Measurements from ENCODE around the gene CDH22.

Gene CDH22

DNA sequence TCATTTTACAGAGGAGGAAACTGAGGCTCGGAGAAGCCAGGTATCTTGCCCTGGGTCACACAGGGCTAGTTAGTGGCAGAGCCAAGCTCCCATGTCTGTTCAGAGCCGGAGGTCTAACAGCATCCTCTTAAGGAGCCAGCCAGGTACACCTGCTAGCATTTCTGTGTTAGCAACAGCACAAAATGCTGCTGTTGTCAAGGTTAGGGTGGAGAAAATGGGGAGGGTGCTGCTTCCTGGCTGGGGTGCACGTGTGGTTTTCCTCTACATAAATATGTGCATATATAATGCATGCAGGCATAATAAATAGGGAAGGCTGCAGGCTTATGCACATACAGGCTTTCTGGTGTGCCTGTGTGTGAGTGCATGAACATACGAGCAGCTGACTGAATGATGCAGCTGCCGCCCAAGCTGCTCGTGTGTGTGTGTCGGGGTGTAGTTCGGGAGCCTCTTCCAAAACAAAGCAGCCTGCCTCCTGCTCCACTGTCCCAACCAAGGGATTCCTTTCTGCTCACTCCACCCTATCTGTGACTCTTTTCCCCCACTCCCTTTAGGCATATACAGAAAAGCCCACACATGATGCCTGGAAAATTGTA is 103.6 kb downstream of the CDH22 start:
- Histone ChIP-seq H3K27ac (ENCODE audit: low read depth, low read length) (no peak overlapping the region), H3K27me3 (ENCODE audit: insufficient read depth, low read length, poor library complexity) (no peaks in the 10 kb centered on the region), H4K5ac (ENCODE audit: low read length) (no peak overlapping the region), H3K23ac (ENCODE audit: low read length) (no peak overlapping the region), H3K4me1 (ENCODE audit: control insufficient read depth, low read depth, low read length) (no peaks in the 10 kb centered on the region), H3K79me1 (ENCODE audit: low read length) (no peaks in the 10 kb centered on the region), H2AK5ac (ENCODE audit: low read length) (no peak overlapping the region), H3K4ac (ENCODE audit: low read depth, low read length) (no peak overlapping the region), H3K79me2 (ENCODE audit: control insufficient read depth, insufficient read depth, low read length) (no peaks in the 10 kb centered on the region), H3K56ac (ENCODE audit: low read length) (no peak overlapping the region), H3K4me3 (ENCODE audit: low read length) (no peak overlapping the region), H3K18ac (ENCODE audit: low read length) (no peak overlapping the region), H4K8ac (ENCODE audit: low read depth, low read length) (no peak overlapping the region), H2BK120ac (ENCODE audit: low read depth, low read length) (no peak overlapping the region), H3K9ac (ENCODE audit: low read length) (no peak overlapping the region), H3K4me2 (ENCODE audit: low read length) (no peak overlapping the region), H2BK5ac (ENCODE audit: low read length) (no peak overlapping the region), H2BK15ac (replicated peaks; ENCODE audit: low read depth) (no peak overlapping the region), H3K36me3 (ENCODE audit: control insufficient read depth, insufficient read depth, low read length) (no peaks in the 10 kb centered on the region)
- no CpG with 5 or more reads among the region's 8 CpGs for WGBS (ENCODE audit: extremely low coverage, insufficient coverage, low lambda C conversion rate)
- DNase-seq: no peak

DNA sequence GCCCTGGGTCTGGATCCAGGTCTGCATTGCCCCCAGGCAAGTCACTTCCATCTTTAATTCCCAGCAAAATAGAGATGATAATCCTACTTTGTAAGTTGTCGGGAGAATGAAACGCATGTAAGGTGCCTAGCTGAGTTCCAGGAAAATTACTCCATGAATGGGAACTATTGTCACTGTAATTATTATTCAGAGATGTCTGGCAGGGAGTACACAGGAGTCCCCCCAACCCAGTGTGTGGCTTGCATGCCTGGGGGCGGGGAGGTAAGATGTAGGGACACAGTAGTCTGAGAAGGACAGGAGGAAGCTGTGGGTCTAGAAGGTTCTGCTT is 104.8 kb downstream of the CDH22 start:
- Histone ChIP-seq H2BK5ac (ENCODE audit: low read length) (no peak overlapping the region), H3K23ac (ENCODE audit: low read length) (no peak overlapping the region), H3K4me1 (ENCODE audit: control insufficient read depth, low read depth, low read length) (no peaks in the 10 kb centered on the region), H3K4ac (ENCODE audit: low read depth, low read length) (no peak overlapping the region), H3K79me2 (ENCODE audit: control insufficient read depth, insufficient read depth, low read length) (no peaks in the 10 kb centered on the region), H4K8ac (ENCODE audit: low read depth, low read length) (no peak overlapping the region), H3K27ac (ENCODE audit: low read depth, low read length) (no peak overlapping the region), H3K79me1 (ENCODE audit: low read length) (no peaks in the 10 kb centered on the region), H2BK120ac (ENCODE audit: low read depth, low read length) (no peak overlapping the region), H2AK5ac (ENCODE audit: low read length) (no peak overlapping the region), H3K36me3 (ENCODE audit: control insufficient read depth, insufficient read depth, low read length) (no peaks in the 10 kb centered on the region), H2BK15ac (replicated peaks; ENCODE audit: low read depth) (no peak overlapping the region), H3K27me3 (ENCODE audit: insufficient read depth, low read length, poor library complexity) (no peaks in the 10 kb centered on the region), H3K56ac (ENCODE audit: low read length) (no peak overlapping the region), H3K4me3 (ENCODE audit: low read length) (no peak overlapping the region), H4K5ac (ENCODE audit: low read length) (no peak overlapping the region), H3K18ac (ENCODE audit: low read length) (no peak overlapping the region), H3K9ac (ENCODE audit: low read length) (no peak overlapping the region), H3K4me2 (ENCODE audit: low read length) (no peak overlapping the region)
- DNase-seq: no peak
- no CpG with 5 or more reads among the region's 3 CpGs for WGBS (ENCODE audit: extremely low coverage, insufficient coverage, low lambda C conversion rate)

DNA sequence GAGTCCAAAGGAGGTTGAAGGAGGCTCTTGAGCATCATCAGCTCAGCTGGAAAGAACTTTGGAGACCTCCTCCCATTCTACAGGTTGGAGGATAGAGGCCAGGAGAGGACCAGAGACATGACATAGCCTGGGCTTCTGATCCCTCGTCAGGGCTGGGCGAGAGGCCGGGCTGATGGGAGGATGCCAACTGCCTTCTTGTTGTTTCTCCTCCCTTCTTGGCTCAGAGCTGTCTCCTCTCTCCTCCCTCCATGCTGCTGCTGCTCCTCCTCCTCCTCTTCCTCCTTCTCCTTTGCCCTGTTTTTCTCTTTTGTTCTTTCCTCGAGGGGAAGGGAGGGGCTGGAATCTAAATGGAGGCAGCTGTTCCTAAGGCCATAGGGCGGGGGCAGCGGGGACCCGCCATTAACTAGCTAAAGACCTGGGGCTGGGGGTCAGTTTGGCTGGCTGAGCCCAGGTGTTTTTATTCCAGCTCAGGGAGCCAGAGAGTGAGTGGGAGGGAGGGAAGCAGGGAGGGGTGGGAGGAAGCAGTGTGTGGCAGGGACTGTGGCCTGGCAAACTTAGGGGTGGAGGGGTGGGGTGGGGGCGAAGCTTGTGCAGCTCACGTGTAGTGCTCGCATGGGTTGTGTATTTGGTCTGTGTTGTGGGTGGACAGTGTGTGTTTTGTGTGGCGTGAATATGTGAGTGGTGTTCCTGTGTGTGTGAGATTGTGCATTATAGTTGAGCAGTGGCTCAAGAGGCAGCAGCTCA is 105.4 kb downstream of the CDH22 start:
- no peaks in the 10 kb centered on the region for H3K27me3 ChIP-seq (ENCODE audit: insufficient read depth, low read length, poor library complexity)
- H3K4me1 ChIP-seq (ENCODE audit: control insufficient read depth, low read depth, low read length): no peaks in the 10 kb centered on the region
- no peaks in the 10 kb centered on the region for H3K79me1 ChIP-seq (ENCODE audit: low read length)
- no peak overlapping the region for H3K18ac ChIP-seq (ENCODE audit: low read length)
- DNase-seq: no peak
- no peak overlapping the region for H3K27ac ChIP-seq (ENCODE audit: low read depth, low read length)
- no CpG with 5 or more reads among the region's 11 CpGs for WGBS (ENCODE audit: extremely low coverage, insufficient coverage, low lambda C conversion rate)
- no peaks in the 10 kb centered on the region for H3K79me2 ChIP-seq (ENCODE audit: control insufficient read depth, insufficient read depth, low read length)
- no peak overlapping the region for H2BK120ac ChIP-seq (ENCODE audit: low read depth, low read length)
- H4K8ac ChIP-seq (ENCODE audit: low read depth, low read length): no peak overlapping the region
- H4K5ac ChIP-seq (ENCODE audit: low read length): no peak overlapping the region
- H3K56ac ChIP-seq (ENCODE audit: low read length): no peak overlapping the region
- H3K23ac ChIP-seq (ENCODE audit: low read length): no peak overlapping the region
- H2BK5ac ChIP-seq (ENCODE audit: low read length): no peak overlapping the region
- H3K4ac ChIP-seq (ENCODE audit: low read depth, low read length): no peak overlapping the region
- H3K4me2 ChIP-seq (ENCODE audit: low read length): no peak overlapping the region
- H3K9ac ChIP-seq (ENCODE audit: low read length): no peak overlapping the region
- H2AK5ac ChIP-seq (ENCODE audit: low read length): no peak overlapping the region
- H3K4me3 ChIP-seq (ENCODE audit: low read length): no peak overlapping the region
- H3K36me3 ChIP-seq (ENCODE audit: control insufficient read depth, insufficient read depth, low read length): no peaks in the 10 kb centered on the region
- H2BK15ac ChIP-seq (replicated peaks; ENCODE audit: low read depth): no peak overlapping the region

DNA sequence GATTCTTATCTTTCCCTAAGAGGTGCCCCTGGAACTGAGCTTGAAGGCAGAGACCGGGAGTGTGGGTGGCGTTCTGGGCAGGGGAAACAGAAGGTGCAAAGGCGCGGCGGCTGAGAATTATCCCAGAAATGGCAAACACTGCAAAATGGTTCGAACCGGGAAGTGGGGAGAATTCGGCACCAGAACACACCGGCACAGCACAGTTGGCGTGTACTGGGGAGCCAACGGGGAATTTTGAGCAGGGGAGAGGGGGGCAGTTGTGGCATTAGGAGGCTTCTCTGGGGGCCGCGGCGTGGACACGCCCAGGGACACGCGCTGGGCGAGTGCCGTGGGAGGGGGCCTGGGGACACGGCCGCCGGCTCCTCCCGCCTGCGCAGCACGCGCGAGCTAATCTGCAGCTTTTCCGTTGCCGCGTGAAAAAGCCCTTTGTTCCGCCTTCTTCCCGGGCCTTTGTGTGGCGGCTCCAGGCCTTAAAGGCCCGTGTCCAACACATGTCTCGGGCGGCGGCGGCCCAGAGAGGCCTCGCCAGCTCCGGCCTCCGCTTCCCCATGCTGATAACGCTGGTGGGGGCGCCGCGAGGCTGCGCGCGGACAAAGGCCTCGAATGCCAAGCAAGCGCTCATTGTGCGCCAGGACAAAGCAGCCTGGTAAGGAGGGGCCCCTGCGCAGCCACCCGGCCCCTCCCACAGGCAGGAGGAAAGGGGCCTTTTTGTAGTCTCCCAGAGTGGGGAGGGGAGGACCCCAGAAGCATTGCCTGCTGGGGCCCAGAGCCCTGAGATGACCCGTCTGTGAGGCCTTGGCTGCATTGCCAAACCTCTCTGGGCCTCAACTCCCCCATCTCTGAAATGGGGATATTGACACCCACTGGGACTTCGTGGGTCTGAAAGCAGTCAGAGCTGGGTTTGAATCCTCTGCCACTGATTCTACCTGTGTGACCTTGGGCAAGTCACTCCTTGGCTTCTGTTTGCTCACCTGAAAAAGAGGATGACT is 107.4 kb downstream of the CDH22 start:
- no peak overlapping the region for H3K9ac ChIP-seq (ENCODE audit: low read length)

DNA sequence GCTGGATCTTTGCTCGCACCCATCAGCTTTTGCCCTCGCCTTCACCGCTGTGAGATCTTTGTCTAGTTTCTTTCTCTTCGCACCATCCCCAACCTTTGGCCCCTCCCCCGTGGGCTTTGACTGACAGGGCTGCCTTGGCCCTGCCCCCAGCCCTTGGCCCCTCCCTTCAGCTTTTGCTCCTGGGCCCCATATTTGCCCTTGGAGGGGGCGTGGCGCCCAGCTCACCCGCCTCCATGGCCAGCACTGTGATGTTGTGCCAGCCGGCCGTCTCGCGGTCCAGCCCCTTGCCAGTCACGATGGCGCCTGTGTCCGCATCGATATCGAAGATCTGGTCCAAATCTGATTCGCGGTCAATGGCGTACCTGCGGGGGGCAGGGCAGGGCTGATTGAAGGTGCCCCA is 109.1 kb downstream of the CDH22 start:
- DNase-seq: peak; percentile 87
- Histone ChIP-seq H3K4me3 (ENCODE audit: low read length) (no peak overlapping the region), H3K27me3 (ENCODE audit: insufficient read depth, low read length, poor library complexity) (no peaks in the 10 kb centered on the region)

More for the DNA sequence above, 107.4 kb downstream of the CDH22 start:
- Histone ChIP-seq H3K36me3 (ENCODE audit: control insufficient read depth, insufficient read depth, low read length) (no peaks in the 10 kb centered on the region), H3K4me1 (ENCODE audit: control insufficient read depth, low read depth, low read length) (no peaks in the 10 kb centered on the region), H3K27ac (ENCODE audit: low read depth, low read length) (no peak overlapping the region), H3K23ac (ENCODE audit: low read length) (no peak overlapping the region), H3K4me2 (ENCODE audit: low read length) (no peak overlapping the region), H4K5ac (ENCODE audit: low read length) (no peak overlapping the region), H2BK120ac (ENCODE audit: low read depth, low read length) (no peak overlapping the region), H3K79me2 (ENCODE audit: control insufficient read depth, insufficient read depth, low read length) (no peaks in the 10 kb centered on the region), H3K4me3 (ENCODE audit: low read length) (no peak overlapping the region), H4K8ac (ENCODE audit: low read depth, low read length) (no peak overlapping the region), H3K27me3 (ENCODE audit: insufficient read depth, low read length, poor library complexity) (no peaks in the 10 kb centered on the region), H2BK5ac (ENCODE audit: low read length) (no peak overlapping the region), H2AK5ac (ENCODE audit: low read length) (no peak overlapping the region), H3K4ac (ENCODE audit: low read depth, low read length) (no peak overlapping the region), H3K56ac (ENCODE audit: low read length) (no peak overlapping the region), H3K18ac (ENCODE audit: low read length) (no peak overlapping the region), H3K79me1 (ENCODE audit: low read length) (no peaks in the 10 kb centered on the region), H2BK15ac (replicated peaks; ENCODE audit: low read depth) (no peak overlapping the region)
- DNase-seq: no peak
- whole genome bisulfite sequencing (ENCODE audit: extremely low coverage, insufficient coverage, low lambda C conversion rate): no CpG with 5 or more reads among the region's 55 CpGs

More for the DNA sequence above, 109.1 kb downstream of the CDH22 start:
- no CpG with 5 or more reads among the region's 21 CpGs for WGBS (ENCODE audit: extremely low coverage, insufficient coverage, low lambda C conversion rate)
- peak overlapping the region; percentile 69 for H3K56ac ChIP-seq (ENCODE audit: low read length)
- H3K18ac ChIP-seq (ENCODE audit: low read length): no peak overlapping the region
- H2BK120ac ChIP-seq (ENCODE audit: low read depth, low read length): no peak overlapping the region
- peak overlapping the region; percentile 1 for H3K4me2 ChIP-seq (ENCODE audit: low read length)
- no peak overlapping the region for H3K23ac ChIP-seq (ENCODE audit: low read length)
- H3K4me1 ChIP-seq (ENCODE audit: control insufficient read depth, low read depth, low read length): no peaks in the 10 kb centered on the region
- no peak overlapping the region for H2BK15ac ChIP-seq (replicated peaks; ENCODE audit: low read depth)
- H3K9ac ChIP-seq (ENCODE audit: low read length): no peak overlapping the region
- no peaks in the 10 kb centered on the region for H3K79me2 ChIP-seq (ENCODE audit: control insufficient read depth, insufficient read depth, low read length)
- no peak overlapping the region for H4K8ac ChIP-seq (ENCODE audit: low read depth, low read length)
- no peaks in the 10 kb centered on the region for H3K36me3 ChIP-seq (ENCODE audit: control insufficient read depth, insufficient read depth, low read length)
- H3K4ac ChIP-seq (ENCODE audit: low read depth, low read length): no peak overlapping the region
- H3K27ac ChIP-seq (ENCODE audit: low read depth, low read length): no peak overlapping the region
- no peaks in the 10 kb centered on the region for H3K79me1 ChIP-seq (ENCODE audit: low read length)
- no peak overlapping the region for H2BK5ac ChIP-seq (ENCODE audit: low read length)
- H2AK5ac ChIP-seq (ENCODE audit: low read length): no peak overlapping the region
- no peak overlapping the region for H4K5ac ChIP-seq (ENCODE audit: low read length)
